ENCODE results near the gene ADARB1.

DNA sequence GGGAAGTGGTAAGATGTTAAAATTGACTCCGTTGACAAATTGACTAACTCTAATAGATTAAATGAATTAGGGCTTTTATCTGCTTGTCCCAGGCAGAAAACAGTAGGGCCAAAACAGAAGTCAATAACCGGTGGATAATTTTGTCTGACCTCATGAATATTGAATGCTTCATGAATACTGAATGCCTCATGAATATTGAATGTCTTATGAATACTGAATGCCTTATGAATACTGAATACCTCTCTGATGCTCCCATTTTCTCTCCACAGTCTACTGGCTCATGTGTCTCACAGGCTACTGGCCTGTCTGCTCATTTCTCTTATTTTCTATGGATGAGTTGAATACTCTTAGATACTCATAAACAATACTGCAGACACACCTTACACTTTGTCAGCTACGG is 157.3 kb downstream of the ADARB1 start:
- TF ChIP-seq, protein P1, sequence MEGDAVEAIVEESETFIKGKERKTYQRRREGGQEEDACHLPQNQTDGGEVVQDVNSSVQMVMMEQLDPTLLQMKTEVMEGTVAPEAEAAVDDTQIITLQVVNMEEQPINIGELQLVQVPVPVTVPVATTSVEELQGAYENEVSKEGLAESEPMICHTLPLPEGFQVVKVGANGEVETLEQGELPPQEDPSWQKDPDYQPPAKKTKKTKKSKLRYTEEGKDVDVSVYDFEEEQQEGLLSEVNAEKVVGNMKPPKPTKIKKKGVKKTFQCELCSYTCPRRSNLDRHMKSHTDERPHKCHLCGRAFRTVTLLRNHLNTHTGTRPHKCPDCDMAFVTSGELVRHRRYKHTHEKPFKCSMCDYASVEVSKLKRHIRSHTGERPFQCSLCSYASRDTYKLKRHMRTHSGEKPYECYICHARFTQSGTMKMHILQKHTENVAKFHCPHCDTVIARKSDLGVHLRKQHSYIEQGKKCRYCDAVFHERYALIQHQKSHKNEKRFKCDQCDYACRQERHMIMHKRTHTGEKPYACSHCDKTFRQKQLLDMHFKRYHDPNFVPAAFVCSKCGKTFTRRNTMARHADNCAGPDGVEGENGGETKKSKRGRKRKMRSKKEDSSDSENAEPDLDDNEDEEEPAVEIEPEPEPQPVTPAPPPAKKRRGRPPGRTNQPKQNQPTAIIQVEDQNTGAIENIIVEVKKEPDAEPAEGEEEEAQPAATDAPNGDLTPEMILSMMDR (conservative IDR thresholded peaks at IDR 0.05; ENCODE audit: low read depth in 2 of 2) = no peak
- TF ChIP-seq EZH2phosphoT487 (IDR thresholded peaks at IDR 0.05; ENCODE audit: unreplicated experiment) = no peak
- TF ChIP-seq POLR2AphosphoS5 (IDR thresholded peaks at IDR 0.05; ENCODE audit: low read depth) = no peak
- no peak for TF ChIP-seq EZH2 (IDR thresholded peaks at IDR 0.05; ENCODE audit: low read depth, unreplicated experiment)
- TF ChIP-seq JUNB (IDR thresholded peaks at IDR 0.05; ENCODE audit: unreplicated experiment) = no peak
- TF ChIP-seq, protein P2, sequence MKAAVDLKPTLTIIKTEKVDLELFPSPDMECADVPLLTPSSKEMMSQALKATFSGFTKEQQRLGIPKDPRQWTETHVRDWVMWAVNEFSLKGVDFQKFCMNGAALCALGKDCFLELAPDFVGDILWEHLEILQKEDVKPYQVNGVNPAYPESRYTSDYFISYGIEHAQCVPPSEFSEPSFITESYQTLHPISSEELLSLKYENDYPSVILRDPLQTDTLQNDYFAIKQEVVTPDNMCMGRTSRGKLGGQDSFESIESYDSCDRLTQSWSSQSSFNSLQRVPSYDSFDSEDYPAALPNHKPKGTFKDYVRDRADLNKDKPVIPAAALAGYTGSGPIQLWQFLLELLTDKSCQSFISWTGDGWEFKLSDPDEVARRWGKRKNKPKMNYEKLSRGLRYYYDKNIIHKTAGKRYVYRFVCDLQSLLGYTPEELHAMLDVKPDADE (IDR thresholded peaks at IDR 0.05) = no peak
- TF ChIP-seq CREB1 (CRISPR knock-in tag; IDR thresholded peaks at IDR 0.05; ENCODE audit: low read depth) = no peak
- TF ChIP-seq, protein P3, sequence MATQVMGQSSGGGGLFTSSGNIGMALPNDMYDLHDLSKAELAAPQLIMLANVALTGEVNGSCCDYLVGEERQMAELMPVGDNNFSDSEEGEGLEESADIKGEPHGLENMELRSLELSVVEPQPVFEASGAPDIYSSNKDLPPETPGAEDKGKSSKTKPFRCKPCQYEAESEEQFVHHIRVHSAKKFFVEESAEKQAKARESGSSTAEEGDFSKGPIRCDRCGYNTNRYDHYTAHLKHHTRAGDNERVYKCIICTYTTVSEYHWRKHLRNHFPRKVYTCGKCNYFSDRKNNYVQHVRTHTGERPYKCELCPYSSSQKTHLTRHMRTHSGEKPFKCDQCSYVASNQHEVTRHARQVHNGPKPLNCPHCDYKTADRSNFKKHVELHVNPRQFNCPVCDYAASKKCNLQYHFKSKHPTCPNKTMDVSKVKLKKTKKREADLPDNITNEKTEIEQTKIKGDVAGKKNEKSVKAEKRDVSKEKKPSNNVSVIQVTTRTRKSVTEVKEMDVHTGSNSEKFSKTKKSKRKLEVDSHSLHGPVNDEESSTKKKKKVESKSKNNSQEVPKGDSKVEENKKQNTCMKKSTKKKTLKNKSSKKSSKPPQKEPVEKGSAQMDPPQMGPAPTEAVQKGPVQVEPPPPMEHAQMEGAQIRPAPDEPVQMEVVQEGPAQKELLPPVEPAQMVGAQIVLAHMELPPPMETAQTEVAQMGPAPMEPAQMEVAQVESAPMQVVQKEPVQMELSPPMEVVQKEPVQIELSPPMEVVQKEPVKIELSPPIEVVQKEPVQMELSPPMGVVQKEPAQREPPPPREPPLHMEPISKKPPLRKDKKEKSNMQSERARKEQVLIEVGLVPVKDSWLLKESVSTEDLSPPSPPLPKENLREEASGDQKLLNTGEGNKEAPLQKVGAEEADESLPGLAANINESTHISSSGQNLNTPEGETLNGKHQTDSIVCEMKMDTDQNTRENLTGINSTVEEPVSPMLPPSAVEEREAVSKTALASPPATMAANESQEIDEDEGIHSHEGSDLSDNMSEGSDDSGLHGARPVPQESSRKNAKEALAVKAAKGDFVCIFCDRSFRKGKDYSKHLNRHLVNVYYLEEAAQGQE (IDR thresholded peaks at IDR 0.05; ENCODE audit: unreplicated experiment) = no peak
- no peak for TF ChIP-seq ZNF331 (CRISPR knock-in tag; IDR thresholded peaks at IDR 0.05; ENCODE audit: low read depth)
- no peak for TF ChIP-seq ZNF114 (CRISPR knock-in tag; IDR thresholded peaks at IDR 0.05)
- TF ChIP-seq STAT1 (IDR thresholded peaks at IDR 0.05; ENCODE audit: unreplicated experiment) = no peak
